HG03196 (cell line): ENCODE results near the gene C1QTNF8.
"Not testable (repeated sequence)": the region's sequence is repeated elsewhere in the genome, so short reads cannot be mapped to it uniquely, and the experiment has no call there.

Experiments used
- ATAC-seq: cut with Tn5 transposase; IDR thresholded peaks from one replicate; pipeline ENCODE4 v1.9.1; 2021; ENCODE audit not compliant: unreplicated experiment

C1QTNF8 gene

DNA sequence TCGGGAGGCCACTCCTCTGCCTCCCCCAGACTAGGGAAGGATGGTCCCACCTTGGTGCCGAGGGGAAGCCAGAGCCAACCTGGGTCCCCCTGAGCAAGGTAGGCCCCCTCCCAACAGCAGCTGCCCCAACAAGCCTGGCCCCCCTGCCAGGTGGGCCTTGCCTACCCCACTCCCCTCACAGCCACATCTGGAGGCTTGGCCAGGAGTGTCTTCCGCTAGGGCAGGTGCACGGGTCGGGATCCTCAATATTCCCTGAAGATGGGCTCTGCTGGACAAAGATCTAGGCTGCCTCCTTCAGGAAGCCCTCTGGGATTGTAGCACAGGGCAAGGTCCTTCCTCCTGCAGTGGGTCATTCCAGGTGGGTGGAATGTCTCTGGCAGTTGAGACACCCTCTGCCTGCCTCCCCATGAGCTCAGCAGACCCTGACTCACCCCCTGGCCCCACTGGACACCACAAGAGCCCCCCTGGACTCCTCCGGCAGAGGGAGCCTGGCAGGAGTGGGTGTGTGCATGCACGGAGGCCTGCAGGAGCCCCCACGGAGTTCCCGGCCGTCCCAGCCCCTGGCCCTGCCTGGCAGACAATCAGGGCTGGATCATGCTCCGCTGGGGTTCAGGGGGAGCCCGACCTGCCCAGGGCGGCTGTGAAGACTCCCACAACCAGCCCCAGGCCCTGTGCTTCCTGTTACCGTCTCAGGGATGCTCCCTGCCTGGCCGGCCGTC lies 435 bp downstream of the C1QTNF8 start:
- no peak for ATAC-seq

DNA sequence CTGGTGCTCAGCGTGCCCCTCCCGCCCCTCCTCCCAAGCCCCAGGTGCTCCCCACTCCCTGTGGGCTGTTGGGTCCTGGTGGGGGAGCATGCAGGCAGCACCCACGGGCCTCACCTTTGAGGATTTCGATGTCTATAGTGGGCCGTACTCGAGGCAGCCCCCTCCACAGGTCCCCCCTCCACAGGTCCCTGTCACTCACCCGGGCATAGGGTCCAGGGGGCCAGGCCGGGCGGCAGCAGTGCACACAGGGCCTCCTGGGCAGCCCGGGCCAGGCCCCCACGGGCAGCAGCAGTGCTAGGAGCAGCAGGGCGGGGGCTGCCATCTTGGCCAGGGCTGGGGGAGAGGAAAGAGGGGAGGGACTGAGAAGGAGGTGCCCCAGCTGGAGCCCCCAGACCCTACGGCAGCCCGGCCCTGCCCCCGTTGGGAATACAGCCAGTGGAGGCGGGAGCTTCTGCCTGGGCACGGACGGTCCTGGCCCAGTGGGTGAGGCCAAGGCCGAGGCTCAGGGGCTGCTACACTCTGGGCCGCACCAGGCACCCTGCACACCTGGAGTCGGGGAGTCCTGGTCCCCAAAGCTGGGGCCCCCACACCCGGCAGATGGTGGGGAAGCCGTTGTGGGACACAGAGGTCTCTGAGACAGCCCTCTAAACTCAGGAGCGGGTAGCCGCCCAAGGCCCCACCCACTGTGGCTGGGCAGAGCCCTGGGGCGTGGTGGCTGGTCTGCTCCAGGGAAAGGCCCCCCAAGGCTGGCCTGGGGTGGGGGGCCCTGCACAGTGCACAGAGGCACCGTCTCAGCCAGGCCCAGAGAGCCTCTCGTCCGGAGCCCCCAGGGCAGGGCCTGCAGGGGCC lies 1.2 kb downstream of the C1QTNF8 start:
- ATAC-seq = no peak

DNA sequence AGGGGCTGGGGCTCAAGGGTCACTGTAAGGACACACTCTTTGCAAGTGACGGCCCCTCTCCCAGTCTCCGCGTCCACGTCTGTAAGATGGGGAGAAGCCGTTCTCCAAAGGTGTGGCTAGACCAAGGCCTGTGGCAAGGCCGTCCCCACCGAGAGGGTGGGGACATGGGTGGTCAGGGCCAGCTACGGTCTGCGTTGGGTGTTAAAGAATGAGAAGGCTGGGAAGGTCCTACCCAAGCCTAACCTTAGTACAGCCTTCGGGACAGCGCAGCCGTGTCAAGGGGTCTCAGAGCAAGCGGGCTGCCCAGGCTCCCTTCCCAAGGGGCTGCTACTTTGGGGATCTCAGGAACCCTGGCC lies 1.9 kb downstream of the C1QTNF8 start:
- no peak for ATAC-seq

DNA sequence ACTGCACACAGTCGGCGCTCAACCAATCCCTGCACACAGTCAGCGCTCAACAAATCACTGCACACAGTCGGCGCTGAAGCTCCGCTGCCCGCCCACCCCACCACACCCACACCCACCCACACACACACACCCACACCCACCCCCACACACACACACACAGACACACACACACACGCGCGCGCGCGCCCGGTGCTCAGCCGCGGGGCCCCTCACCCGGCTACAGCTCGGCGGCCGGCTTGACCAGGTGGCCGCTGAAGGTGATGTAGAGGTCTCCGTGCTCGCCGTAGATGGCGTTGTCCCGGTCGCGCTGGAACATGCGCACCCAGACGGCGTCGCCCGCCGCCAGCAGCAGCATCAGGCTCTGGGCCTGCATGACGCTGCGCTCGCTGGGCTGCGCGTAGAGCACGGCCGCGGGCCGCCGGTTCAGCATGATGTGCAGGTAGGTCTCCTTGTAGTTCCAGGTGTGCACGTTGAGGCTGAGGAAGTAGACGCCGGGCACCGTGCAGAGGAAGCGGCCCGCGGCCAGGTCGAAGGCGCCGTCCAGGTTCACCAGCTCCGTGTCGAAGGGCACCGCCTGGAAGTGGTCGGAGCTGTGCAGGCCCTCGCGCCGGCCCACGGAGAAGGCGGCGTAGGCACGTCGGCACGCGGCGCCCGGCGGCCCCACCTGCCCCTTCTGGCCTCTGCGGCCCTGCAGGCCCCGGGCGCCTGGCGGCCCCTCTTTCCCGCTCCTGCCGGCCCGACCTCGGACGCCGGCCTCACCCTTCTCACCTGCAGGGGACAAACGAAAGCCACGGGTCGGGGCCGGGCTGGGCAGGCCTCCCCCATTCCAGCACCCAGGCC lies 2.5 kb downstream of the C1QTNF8 start:
- ATAC-seq = no peak

DNA sequence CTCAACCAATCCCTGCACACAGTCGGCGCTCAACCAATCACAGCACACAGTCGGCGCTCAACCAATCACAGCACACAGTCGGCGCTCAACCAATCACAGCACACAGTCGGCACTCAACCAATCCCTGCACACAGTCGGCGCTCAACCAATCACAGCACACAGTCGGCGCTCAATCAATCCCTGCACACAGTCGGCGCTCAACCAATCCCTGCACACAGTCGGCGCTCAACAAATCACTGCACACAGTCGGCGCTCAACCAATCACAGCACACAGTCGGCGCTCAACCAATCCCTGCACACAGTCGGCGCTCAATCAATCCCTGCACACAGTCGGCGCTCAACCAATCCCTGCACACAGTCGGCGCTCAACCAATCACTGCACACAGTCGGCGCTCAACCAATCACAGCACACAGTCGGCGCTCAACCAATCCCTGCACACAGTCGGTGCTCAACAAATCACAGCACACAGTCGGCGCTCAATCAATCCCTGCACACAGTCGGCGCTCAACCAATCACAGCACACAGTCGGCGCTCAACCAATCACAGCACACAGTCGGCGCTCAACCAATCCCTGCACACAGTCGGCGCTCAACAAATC lies 3.3 kb downstream of the C1QTNF8 start:
- not testable (repeated sequence) for ATAC-seq

DNA sequence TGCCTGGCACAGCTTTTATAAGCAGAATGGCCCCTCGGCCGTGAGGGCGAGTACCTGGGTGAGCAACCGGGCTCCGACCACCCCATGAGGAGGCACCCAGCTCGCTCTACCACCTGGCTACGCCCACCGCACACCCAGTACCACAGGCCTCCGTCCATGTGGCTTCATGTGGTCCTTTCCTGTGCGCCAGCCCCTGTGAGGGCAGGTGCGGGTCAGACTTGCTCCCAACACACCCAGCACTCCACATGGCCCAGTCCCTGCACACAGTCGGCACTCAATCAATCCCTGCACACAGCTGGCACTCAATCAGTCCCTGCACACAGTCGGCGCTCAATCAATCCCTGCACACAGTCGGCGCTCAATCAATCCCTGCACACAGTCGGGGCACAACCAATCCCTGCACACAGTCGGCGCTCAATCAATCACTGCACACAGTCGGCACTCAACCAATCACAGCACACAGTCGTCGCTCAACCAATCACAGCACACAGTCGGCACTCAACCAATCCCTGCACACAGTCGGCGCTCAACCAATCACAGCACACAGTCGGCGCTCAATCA lies 4.0 kb downstream of the C1QTNF8 start:
- ATAC-seq = no peak

DNA sequence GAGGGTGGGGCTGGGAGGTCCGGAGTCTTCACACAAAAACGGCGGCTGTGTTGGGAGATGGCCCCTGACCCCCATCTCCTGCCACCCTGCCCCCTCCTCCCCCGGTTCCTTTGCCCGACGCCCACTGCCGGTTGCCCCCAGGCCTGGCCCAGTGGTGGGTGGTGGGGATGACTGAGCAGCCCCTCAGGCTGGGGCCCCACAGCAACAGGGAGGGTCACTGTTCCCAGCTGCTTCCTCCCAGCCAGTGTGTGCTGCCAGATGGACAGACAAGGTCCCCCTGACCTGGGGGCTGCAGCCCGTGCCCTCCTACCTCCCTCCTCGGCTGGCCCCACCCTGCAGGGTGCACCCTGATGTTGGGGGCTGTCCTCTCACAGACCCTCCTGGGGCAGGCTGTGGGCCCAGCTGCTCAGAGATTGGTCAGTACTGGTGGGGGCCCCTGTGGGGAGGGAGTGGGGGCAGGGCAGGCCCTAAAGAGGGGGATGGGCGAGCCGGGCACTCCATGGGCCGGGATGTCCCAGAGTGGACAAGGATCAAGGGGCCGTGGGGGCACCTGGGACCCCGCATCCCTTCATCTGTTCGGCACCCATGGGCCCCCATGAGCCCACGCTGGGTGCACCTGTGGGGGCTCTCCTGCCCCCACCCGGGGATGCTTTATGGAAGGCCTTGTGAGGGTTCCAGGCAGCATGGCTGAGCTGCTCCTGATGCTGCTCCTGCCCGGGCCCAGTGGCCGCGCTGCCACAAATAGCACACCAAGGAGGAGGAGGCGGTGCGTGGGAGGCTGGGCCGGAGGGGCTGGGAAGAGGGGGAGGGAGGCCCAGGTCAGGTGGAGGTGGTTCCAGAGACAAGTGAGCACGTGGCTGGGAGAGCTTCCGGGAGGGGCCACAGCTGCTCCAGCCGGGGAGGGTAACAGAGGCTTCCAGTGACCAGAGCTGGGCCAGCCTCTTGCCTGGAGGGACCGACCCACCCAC lies 5.1 kb downstream of the C1QTNF8 start:
- ATAC-seq = no peak

DNA sequence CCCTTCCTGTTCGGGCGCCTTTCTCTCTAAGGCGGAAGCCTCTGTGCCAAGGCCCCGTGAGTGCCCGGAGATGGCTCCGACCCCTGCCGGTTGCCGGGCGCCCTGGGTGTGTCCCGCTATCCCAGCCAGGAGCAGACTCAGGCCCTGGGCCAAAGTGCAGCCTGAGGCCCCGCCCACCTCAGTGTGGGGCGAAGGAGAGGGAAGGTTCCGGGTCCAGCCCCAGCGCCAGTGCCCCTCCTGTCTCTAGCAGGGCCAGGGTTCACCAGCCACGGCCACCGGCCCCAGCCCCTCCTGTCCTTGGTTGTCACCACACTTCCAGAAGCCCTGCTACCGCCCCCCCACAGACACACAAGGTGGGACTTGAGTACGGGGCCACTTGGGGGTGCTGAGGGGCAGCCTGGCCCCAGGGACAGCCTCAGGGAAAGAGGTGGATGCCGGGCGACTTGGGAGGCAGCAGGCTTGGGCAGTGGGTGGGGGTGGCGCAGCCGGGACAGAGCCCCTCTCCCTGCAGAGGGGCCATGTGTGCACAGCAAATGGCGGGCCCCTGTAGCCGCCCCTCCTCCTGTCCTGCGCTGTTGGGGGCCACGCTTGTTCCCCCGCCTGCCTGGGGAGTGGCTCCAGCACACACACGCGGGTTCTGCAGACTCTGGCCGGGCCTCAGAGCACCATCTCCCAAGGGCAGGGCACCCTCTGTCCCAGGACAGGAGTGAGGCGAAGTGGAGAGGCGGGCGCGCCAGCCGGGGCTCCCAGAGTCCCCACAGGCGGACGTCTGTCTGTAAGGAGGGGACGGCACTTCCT lies 6.0 kb downstream of the C1QTNF8 start:
- ATAC-seq = no peak

DNA sequence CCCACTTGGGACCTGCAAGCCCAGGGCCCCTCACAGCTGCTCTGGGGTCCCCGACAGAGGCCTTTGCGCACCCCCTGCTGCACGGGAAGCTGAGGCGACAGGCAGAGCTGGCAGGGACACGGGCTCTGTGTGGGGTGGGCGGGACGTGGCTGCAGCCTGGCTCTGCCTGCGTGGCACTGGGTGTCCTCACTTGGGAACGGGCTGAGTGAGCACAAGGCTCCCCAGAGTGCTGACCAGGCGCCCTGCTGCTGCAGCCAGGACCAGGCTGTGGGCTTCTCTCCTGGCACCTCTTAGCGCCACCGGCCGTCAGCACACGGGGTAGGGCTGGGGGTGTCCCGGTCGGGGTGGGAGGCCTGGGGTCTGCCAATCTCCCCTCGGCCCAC lies 6.6 kb downstream of the C1QTNF8 start:
- ATAC-seq = no peak

DNA sequence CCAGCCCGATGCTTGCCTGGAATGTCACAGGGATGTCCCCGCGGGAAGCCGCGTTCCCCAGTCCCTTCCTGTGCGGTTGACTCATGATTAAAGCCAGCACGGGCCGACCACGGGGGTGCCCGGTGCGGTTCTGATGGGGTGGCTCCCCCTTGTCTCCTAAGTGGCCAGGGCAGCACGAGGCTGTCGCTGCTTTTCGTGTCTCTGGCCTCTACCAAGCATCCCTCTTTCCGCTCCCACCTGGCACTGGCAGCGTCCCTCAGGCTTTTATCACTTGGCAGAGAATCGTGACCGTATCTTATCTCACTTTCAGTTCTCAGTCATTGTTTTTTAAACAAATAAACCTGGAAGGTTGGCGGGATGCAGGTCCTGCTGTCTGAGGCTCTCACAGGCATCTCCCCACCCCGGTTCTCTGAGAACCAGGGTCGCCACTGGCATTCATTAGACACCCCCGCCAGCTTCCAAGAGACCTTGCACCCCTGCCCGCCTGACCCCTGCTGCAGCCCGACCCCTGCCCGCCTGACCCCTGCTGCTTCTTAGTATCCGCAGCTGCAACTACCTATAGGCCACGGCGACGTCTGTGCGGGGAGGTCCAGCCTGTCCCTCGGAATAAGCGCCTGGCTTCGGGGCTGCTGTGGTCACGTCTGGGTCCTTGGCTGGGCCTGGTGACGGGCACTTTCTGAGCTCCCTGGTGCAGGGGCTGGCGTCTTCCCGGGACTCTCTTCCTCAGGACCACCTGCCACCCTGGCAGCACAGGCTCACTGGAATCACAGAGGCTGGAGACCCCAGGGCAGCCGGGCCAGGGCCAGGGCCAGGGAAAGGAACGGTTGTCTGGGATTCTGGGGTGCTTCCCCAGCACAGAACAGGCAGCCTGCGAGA lies 7.5 kb downstream of the C1QTNF8 start:
- ATAC-seq = no peak

DNA sequence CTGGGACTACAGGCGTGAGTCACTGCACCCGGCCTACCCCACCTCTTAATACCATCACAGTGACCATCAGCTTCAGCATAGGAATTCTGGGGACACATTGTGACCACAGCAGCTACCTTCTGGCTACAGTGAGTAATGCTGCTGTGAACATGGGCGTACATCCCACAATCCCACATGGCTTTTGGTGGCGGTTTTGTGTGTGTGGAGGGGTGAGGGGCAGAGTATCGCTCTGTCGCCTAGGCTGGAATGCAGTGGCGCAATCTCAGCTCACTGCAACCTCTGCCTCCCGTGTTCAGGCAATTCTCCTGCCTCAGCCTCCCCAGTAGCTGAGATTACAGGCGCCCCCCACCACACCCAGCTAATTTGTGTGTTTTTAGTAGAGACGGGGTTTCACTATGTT lies 9.6 kb downstream of the C1QTNF8 start:
- not testable (repeated sequence) for ATAC-seq

DNA sequence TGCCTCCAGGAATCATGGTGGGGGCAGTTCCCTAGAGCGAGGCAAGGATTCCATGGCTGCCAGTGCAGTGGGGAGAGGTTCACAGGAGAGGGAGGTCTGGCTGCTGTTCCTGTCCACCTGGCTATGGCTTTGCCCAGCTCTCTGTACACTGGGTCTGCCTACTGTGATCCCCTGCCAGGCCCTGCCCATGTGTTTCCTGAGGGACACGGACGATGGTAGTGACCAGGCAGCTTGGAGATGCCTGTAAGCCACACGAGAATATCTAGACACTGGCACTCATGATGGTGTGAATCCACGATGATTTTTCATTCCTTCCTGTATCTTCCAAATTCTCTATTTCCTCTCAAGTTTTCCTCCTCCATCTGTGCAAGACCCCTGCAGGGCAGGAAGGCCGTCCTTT lies 11.1 kb downstream of the C1QTNF8 start:
- no peak for ATAC-seq

DNA sequence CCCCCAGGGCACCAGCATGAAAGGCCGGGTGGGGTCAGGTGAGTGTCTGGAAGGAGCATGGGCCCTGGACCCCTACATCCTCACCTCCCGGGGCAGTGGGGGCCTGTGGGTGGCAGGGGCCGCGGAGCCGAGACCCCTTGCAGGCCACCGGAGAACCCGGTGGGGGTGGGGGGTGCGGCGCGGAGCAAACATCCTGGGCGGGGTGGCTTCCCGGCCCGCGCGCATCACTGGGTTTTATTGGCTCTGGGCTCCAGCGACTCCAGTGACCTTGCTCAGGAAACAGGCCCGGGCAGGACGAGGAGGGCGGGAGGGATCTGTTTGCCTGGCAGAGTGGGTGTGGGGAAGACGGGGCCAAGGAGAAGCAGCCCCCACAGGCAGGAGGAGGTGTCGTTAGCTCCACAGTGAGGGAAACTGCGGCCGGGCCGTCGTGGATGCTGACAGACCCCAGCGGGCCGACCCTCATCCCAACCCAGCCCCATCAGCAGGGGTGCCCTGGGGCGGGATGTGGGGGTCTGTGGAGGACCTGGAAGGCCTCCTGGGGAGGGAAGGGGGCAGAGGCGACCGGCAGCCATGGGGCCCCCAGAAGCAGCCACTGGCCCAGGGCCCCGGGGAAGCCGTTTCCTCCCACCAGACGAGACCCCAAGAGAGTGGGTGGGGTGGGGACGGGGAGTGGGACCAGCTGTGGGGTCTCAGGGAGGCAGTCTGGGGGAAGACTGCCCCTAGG lies 12.9 kb downstream of the C1QTNF8 start:
- no peak for ATAC-seq

DNA sequence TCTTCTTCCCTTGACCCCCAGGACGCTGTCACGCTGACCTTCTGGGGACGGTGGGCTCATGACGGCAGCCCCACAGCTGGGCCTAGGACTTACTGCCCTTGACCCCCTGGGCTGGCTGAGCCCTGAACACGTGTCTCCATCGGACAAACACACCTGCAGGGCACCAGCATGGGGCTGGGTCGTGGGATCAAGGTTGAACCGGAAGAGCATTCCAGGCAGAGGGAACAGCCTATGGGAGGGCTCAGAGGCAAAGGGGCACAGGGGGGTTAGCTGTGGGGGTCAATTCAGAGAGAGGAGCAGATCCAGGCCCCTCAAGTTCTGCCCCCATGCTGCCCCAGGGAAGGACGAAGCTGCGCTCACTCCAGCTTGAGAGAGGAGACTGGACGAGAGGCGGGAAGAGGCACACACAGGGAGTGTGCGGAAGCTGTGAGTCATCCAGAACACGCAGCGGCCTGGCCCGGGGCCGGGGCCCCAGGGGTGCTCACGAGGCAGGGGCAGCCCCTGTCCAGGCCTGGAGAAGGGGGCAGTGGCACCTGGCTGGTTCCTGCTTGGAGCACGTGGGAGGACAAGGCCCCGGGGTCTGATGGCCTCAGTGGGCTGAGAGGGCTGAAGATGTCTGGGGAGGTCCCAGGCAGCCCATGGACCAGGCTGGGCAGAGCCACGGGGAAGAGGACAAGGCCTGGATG lies 13.6 kb downstream of the C1QTNF8 start:
- no peak for ATAC-seq

DNA sequence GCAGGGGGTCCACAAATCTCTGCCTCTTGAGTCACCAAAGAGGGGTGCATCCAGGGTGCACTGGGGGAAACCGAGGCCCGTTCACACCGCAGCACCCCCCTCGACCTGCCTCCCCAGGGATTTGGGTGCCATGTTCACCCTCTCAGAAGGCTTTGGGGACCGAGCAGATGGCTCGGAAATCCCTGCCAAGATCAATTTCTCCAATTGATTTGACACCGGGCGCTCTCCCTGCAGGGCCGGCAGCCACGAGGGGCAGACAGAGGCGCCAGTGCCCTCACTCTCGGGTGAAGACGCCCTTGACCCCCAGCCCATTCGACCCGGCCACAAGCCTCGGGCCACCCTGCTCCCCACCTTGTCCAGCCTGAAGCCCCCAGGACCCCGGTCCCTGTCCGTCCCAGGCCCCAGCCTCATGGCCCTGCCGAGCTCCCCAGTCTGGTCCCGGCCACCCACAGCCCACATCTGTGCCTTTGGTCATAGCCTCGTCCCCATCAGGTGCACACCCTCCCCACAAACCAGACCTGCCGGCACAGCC lies 14.2 kb downstream of the C1QTNF8 start:
- ATAC-seq = no peak
